Retinal pigment epithelial cell (primary cell): ENCODE measurements around the gene OR2Z1.

Experiments used
- DNase-seq: peaks from one replicate; pipeline ENCODE4 v3.0.0-alpha.2; 2010; ENCODE audit warnings: low read depth
- H3K4me3 ChIP-seq: 2 replicates; pipeline ENCODE4 v1.5.1; 2011; ENCODE audit warnings: mild to moderate bottlenecking, low read length, control low read depth, moderate library complexity
- CTCF ChIP-seq: conservative IDR thresholded peaks from 2 replicates; pipeline ENCODE4 v1.5.1; 2011; ENCODE audit warnings: low read depth, low read length, control low read depth, inconsistent platforms

Gene OR2Z1

GRCh38 chr19:8682472-8682871 lies 39.0 kb upstream of the OR2Z1 start:
- no peak for DNase-seq
- TF ChIP-seq CTCF: no peak
- H3K4me3 ChIP-seq: no peak overlapping the region

- H3K4me3 ChIP-seq: no peak overlapping the region
- no peak for TF ChIP-seq CTCF
- DNase-seq: no peak
Measured at GRCh38 chr19:8682931-8683330, 38.5 kb upstream of the OR2Z1 start.

- H3K4me3 ChIP-seq: no peak overlapping the region
- no peak for DNase-seq
- TF ChIP-seq CTCF: no peak
Measured at GRCh38 chr19:8684001-8684902, 37.2 kb upstream of the OR2Z1 start.

- no peak overlapping the region for H3K4me3 ChIP-seq
- no peak for DNase-seq
- TF ChIP-seq CTCF: no peak
Measured at GRCh38 chr19:8686549-8686948, 34.9 kb upstream of the OR2Z1 start.

- DNase-seq: no peak
- no peak overlapping the region for H3K4me3 ChIP-seq
- TF ChIP-seq CTCF: no peak
Measured at GRCh38 chr19:8688930-8689329, 32.5 kb upstream of the OR2Z1 start.

DNA sequence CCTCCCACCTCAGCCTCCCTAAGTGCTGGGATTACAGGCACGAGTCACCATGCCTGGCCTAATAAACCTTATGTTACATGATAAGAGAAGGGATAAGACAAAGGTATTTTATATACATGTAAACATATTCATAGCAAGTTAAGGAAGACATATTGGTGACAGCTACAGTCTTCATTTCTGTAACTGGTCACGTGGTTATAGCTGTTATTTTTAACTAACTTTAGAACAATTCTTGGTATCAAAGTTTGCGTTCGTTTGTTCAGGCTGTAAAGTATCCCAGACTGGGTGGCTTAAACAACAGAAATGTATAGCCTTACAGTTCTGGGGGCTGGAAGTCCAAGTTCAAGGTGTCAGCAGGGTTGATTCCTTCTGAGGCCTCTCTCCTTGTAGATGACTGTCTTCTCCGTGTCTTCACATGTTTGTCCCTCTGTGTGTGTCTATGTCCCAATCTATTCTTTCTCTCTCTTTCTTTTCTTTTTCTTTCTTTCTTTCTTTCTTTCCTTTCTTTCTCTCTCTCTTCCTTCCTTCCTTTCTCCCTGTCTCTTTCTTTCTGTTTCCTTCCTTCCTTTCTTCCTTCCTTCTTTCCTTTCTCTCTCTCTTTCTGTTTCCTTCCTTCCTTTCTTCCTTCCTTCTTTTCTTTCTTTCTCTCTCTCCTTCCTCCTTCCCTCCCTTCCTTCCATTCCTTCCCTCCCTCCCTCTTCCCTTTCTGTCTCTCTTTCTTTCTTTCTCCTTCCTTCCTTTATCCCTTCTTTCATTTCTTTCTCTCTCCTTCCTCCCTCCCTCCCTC lies 30.5 kb upstream of the OR2Z1 start:
- H3K4me3 ChIP-seq: no peak overlapping the region
- no peak for TF ChIP-seq CTCF

More for the DNA sequence above, 30.5 kb upstream of the OR2Z1 start:
- DNase-seq: no peak
